ENCODE results near the gene SH3PXD2B.
"Not testable (repeated sequence)": the region's sequence is repeated elsewhere in the genome, so short reads cannot be mapped to it uniquely, and the experiment has no call there.

Gene SH3PXD2B

DNA sequence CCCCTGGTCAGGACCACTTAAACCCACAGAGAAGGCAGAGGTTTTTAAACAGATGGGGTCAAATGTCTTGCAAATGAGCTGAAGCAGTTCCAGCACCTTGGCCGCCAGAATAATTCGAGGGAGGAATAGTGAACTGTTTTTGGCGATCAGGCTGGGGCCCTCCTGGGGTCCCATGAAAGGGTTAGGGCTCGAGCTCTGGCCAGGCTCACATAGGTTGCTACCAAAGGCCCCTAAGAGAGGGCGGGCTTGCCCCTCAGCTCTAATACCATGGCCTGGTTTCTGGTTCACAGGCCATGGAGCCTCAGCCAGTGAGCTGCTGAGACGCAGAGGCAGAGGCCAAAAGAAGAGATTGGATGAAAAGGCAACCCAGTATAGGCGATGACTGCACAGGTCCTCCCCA, 96.0 kb downstream of the SH3PXD2B start:
- H3K4me3 Mint-ChIP-seq: no peak overlapping the region
- no peak overlapping the region for H3K27ac Mint-ChIP-seq
- no peaks in the 10 kb centered on the region for H3K36me3 Mint-ChIP-seq (ENCODE audit: low read depth)
- no peaks in the 10 kb centered on the region for H3K9me3 Mint-ChIP-seq
- H3K4me1 Mint-ChIP-seq (ENCODE audit: low read depth): peaks cover 5% of the 10 kb centered on the region
- H3K27me3 Mint-ChIP-seq (ENCODE audit: low read depth): no peaks in the 10 kb centered on the region

DNA sequence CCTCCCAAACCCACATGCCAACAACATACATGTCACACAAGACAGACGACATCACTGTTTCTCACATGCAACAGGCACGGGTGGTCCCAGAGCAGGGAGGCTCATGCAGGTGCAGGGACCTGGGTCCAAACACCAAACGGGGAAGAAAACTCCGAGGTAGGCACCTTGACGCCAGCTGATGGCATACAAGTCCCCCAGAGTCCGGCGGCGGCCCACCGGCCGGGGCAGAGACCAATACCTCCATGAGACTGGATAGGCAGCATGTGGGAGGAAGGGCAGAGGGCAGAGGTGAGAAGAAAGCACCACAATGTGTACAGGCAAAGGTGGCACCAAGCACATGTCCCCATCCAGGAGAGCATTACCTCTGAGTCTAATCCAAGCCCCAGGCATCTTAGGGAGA, 97.8 kb downstream of the SH3PXD2B start:
- no peaks in the 10 kb centered on the region for H3K27me3 Mint-ChIP-seq (ENCODE audit: low read depth)
- H3K4me1 Mint-ChIP-seq (ENCODE audit: low read depth): peaks cover 2% of the 10 kb centered on the region
- no peak overlapping the region for H3K27ac Mint-ChIP-seq
- H3K4me3 Mint-ChIP-seq: no peak overlapping the region
- no peaks in the 10 kb centered on the region for H3K9me3 Mint-ChIP-seq
- H3K36me3 Mint-ChIP-seq (ENCODE audit: low read depth): no peaks in the 10 kb centered on the region

DNA sequence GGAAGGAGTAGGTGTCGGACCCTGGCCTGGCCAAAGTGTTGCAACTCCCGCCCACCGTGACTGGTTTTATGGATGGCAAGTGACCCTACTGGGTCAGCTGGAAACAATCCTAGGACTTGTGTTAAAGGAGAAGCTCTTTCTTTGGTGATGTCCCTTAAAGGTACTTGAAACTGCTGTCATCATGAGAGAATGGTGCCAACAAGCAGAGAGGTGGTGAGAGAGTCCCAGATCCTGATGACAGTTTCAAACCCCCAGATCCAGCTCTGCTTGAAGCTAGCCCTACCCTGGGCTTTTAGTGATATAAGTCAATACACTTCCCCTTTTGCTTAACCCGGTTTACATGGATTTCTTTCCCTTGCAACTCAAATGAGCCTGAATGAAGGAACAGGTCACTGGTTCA, 98.3 kb downstream of the SH3PXD2B start:
- no peak overlapping the region for H3K4me3 Mint-ChIP-seq
- no peaks in the 10 kb centered on the region for H3K36me3 Mint-ChIP-seq (ENCODE audit: low read depth)
- no peaks in the 10 kb centered on the region for H3K9me3 Mint-ChIP-seq
- no peaks in the 10 kb centered on the region for H3K27me3 Mint-ChIP-seq (ENCODE audit: low read depth)
- no peaks in the 10 kb centered on the region for H3K4me1 Mint-ChIP-seq (ENCODE audit: low read depth)
- H3K27ac Mint-ChIP-seq: no peak overlapping the region

DNA sequence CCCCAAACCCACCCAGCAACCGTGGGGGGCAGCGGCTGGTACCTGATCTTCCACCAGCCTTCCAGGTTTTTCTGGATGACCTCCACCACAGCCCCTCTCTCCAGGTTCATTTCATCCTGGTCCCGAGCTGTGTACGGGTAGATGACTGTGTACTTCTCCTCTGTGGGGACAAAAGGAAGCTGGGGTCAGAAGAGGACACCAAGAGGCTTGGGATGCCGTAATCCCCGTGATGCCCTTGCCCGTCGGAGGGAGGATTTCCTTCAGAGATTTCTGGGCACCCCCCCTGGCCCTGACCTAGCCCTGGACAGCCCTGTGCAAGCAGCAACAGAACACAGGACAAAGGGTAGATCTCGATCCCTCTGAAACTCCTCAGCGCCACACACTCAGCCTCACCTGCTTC, 100.5 kb downstream of the SH3PXD2B start:
- Mint-ChIP-seq H3K27ac (no peak overlapping the region), H3K27me3 (ENCODE audit: low read depth) (no peaks in the 10 kb centered on the region), H3K4me1 (ENCODE audit: low read depth) (no peaks in the 10 kb centered on the region), H3K9me3 (no peaks in the 10 kb centered on the region), H3K36me3 (ENCODE audit: low read depth) (no peaks in the 10 kb centered on the region), H3K4me3 (no peak overlapping the region)

DNA sequence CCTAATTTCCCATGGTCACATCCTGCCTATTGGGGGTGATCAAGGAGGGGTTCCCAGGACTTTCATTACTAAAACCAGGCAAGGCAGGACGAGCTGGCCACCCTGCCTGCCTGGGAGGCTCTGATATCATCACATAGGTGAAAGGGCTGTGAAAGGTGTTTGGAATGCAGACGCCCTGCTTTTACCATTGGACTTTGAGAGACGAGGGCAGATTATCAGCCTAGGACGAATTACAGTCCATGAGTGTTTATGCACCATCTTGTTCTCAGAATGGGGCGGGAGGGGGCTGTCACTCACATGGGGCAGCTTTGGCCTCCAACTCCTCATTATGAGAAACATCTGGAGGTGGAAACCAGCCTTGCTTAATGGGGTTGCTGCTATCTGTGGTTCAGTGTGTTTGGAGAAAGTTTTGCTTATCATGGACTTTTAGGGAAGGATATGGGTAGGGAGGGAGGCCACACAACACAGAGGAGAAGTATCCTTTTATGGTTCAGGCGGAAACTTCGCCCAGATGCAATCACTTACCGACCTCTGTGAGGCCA, 101.0 kb downstream of the SH3PXD2B start:
- H3K36me3 Mint-ChIP-seq (ENCODE audit: low read depth): no peaks in the 10 kb centered on the region
- no peak overlapping the region for H3K27ac Mint-ChIP-seq
- H3K4me3 Mint-ChIP-seq: no peak overlapping the region
- H3K27me3 Mint-ChIP-seq (ENCODE audit: low read depth): no peaks in the 10 kb centered on the region
- H3K9me3 Mint-ChIP-seq: no peaks in the 10 kb centered on the region
- no peaks in the 10 kb centered on the region for H3K4me1 Mint-ChIP-seq (ENCODE audit: low read depth)

DNA sequence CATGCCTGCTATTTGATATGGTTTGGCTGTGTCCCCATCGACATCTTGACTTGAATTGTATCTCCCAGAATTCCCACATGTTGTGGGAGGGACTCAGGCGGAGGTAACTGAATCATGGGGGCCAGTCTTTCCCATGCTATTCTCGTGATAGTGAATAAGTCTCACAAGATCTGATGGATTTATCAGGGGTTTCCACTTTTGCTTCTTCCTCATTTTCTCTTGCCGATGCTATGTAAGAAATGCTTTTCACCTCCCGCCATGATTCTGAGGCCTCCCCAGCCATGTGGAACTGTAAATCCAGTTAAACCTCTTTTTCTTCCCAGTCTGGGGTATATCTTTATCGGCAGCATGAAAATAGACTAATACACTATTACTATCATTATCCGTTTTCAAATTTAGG, 101.8 kb downstream of the SH3PXD2B start:
- H3K9me3 Mint-ChIP-seq; H3K27me3 Mint-ChIP-seq (ENCODE audit: low read depth): not testable (repeated sequence)

DNA sequence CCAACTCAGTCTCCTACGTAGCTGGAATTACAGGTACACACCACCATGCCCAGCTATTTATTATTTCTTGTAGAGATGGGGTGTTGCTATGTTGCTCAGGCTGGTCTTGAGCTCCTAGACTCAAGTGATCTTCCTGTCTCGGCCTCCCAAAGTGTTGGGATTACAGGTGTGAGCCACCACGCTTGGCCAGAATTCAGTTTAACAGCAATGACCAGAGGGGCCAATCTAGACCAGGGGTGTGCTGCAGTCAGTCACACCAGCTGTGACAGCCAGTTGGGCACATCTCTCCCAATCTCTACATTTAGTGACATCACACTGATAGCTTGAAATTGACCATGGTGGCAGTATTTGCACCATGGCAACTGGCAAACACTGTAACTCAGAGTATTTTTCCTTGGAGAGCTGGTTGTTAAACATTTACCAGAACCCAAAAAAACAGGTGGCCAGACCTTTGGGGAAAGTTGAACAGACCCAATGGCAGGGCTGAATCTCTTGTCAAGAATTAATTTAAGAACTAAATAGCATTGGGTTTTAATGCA, 103.0 kb downstream of the SH3PXD2B start:
- no peaks in the 10 kb centered on the region for H3K36me3 Mint-ChIP-seq (ENCODE audit: low read depth)
- H3K27ac Mint-ChIP-seq: no peak overlapping the region
- H3K4me1 Mint-ChIP-seq (ENCODE audit: low read depth): no peaks in the 10 kb centered on the region
- no peaks in the 10 kb centered on the region for H3K9me3 Mint-ChIP-seq
- no peaks in the 10 kb centered on the region for H3K27me3 Mint-ChIP-seq (ENCODE audit: low read depth)
- no peak overlapping the region for H3K4me3 Mint-ChIP-seq

More for the DNA sequence above, 101.8 kb downstream of the SH3PXD2B start:
- not testable (repeated sequence) for H3K36me3 Mint-ChIP-seq (ENCODE audit: low read depth); H3K4me1 Mint-ChIP-seq (ENCODE audit: low read depth); H3K4me3 Mint-ChIP-seq; H3K27ac Mint-ChIP-seq

DNA sequence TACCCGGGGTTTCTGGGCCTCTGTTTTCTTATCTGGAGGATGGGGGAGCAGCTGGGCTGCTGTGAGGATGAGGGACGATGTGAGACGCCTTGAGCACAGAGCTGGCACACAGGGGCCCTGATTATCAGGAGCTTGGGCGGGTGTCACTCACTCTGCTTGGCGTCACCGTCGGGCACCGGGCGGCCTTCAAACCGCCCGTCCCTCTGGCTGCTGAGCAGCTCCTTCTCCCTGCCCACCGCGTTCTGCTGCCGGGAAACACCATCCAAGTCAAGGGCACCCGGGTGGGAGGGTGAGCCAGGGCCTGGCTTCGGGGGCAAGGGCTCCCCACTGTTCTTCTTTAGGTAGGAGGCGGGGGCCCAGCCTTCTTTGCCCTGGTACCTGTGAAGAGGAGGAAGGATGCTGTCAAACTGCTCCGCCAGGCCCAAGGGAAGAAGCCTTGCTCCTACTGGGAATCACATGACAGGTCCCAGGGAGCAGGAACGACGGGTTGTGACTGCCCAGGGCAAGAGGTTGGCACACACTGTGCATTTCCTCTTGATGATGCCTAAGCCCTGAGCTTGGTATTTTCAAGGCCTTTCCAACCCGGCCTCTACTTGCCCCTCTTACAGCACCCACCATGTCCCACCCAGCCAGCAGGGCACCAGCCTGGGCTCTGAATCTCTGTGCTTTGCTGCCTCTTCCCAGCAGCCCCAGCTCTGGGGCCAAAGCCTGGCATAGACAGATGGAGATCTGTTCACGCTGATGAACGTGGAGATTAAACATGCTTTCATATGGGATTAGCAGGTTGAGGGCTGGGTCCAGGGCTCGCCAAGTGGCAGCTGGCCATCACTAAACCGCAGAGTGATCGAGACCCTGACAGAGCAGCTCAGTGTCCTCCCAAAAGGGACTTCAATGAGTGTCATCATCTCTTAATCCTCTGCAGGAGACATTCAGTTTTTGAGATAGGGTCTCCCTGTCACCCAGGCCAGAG, 103.8 kb downstream of the SH3PXD2B start:
- Mint-ChIP-seq H3K4me1 (ENCODE audit: low read depth) (no peaks in the 10 kb centered on the region), H3K36me3 (ENCODE audit: low read depth) (no peaks in the 10 kb centered on the region), H3K4me3 (no peak overlapping the region), H3K27ac (no peak overlapping the region), H3K27me3 (ENCODE audit: low read depth) (no peaks in the 10 kb centered on the region), H3K9me3 (no peaks in the 10 kb centered on the region)

DNA sequence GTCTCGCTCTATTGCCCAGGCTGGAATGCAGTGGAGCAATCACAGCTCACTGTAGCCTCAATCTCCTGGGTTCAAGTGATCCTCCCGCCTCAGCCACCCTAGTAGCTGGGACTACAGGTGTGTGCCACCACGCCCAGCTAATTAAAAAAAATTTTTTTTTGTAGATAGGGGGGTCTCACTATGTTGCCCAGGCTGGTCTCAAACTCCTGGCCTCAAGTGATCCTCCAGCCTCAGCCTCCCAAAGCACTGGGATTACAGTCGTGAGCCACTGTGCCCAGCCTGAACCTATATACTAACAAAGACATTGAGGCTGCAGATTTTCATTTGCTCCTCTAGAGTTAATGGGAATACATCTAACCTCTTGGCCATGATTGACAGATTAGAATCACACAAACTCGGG, 105.6 kb downstream of the SH3PXD2B start:
- not testable (repeated sequence) for H3K4me1 Mint-ChIP-seq (ENCODE audit: low read depth); H3K36me3 Mint-ChIP-seq (ENCODE audit: low read depth); H3K4me3 Mint-ChIP-seq; H3K27ac Mint-ChIP-seq; H3K27me3 Mint-ChIP-seq (ENCODE audit: low read depth); H3K9me3 Mint-ChIP-seq

DNA sequence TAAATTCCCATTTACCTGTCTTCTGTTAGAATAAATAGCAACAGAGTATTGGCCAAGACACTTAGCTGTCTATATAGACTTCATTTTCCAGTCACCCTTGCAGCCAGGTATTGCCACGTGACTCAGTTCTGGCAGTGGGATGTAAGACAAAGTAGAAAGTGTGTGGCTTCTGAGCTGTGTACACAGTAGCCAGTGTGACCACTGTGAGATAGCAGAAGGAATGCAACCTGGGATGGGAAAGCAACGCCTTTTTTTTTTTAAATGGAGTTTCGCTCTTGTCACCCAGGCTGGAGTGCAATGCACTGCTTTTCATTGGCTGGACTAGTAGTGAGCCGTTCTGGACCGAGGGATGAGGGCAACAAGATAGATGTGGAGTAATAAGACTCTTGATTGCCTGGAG, 106.2 kb downstream of the SH3PXD2B start:
- H3K9me3 Mint-ChIP-seq: no peaks in the 10 kb centered on the region
- no peaks in the 10 kb centered on the region for H3K27me3 Mint-ChIP-seq (ENCODE audit: low read depth)
- no peaks in the 10 kb centered on the region for H3K36me3 Mint-ChIP-seq (ENCODE audit: low read depth)
- H3K4me1 Mint-ChIP-seq (ENCODE audit: low read depth): no peaks in the 10 kb centered on the region
- no peak overlapping the region for H3K4me3 Mint-ChIP-seq
- no peak overlapping the region for H3K27ac Mint-ChIP-seq

DNA sequence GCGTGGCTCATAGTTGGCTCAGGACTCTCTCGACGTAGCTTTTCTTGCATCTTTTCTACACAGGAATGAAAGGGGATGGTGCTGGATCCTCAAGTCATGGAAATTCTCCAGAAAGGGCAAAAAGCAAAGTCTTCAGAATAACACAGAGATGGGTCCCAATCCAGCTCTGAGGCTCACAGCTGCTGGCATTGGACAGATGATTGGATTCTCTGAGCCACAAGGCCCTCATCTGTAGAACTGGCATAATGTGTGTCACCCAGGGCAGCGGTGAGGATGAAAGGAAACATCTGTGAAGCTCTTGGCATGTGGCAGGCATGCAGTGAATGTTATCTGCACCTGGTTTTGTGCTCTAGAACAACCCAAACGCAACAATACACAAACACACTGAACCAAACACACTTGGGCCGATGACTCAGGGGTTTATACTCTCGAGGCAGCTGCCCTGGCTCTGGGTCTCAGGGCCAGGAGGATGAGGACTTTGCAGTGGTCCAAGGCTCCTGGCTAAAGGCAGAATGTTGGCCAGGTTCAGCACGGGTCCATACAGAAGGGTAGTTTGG, 106.8 kb downstream of the SH3PXD2B start:
- H3K4me3 Mint-ChIP-seq: no peak overlapping the region
- H3K4me1 Mint-ChIP-seq (ENCODE audit: low read depth): no peaks in the 10 kb centered on the region
- H3K27ac Mint-ChIP-seq: no peak overlapping the region
- no peaks in the 10 kb centered on the region for H3K9me3 Mint-ChIP-seq
- H3K36me3 Mint-ChIP-seq (ENCODE audit: low read depth): no peaks in the 10 kb centered on the region
- no peaks in the 10 kb centered on the region for H3K27me3 Mint-ChIP-seq (ENCODE audit: low read depth)

DNA sequence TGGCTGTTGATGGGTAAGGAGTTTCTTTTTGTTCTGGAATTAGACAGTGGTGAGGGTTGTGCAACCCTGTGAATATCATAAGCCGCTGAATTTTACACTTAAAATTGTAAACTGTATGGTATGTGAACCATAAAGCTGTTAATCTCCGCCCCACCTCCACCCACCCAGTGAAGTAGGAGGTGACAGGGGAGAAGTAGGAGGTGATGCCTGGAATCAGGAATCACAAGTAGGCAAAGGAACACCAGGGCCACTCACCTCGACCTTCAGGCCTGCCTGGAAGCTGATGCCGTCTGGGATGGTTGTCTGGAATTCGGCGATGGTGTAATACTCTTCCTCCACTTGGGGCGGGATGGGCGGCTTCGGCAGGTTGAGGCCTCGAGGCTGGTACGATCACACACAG, 108.4 kb downstream of the SH3PXD2B start:
- Mint-ChIP-seq H3K27ac (no peak overlapping the region), H3K4me3 (no peak overlapping the region), H3K36me3 (ENCODE audit: low read depth) (no peaks in the 10 kb centered on the region), H3K9me3 (no peaks in the 10 kb centered on the region), H3K4me1 (ENCODE audit: low read depth) (no peaks in the 10 kb centered on the region), H3K27me3 (ENCODE audit: low read depth) (no peaks in the 10 kb centered on the region)

DNA sequence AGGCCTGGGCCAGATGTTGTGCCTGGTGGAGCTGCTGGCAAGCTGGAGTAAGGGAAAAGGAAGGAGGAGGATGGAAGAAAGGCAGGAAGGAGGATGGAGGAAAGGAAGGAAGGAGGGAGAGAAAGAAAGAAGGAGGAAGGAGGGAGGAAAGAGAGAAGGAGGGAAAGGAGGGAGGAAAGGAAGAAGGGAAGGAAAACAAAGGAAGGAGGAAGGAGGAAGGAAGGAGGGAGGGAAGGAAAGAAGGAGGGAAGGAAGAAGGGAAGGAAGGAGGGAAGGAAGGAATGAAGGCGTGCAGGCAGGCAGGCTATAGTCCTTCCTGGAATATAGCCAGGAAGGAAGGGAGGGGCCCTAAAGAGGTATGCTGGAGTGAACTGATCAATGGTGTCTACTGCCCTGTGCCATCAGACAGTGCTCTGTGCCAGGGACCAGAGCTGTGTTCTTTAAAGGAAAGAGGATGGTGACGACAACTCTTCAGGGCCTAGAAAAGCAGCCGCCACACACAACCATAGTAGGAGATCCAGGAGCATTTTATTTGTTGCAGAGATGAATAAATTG, 109.4 kb downstream of the SH3PXD2B start:
- no peaks in the 10 kb centered on the region for H3K9me3 Mint-ChIP-seq
- H3K27ac Mint-ChIP-seq: no peak overlapping the region
- H3K4me1 Mint-ChIP-seq (ENCODE audit: low read depth): no peaks in the 10 kb centered on the region
- no peak overlapping the region for H3K4me3 Mint-ChIP-seq
- H3K36me3 Mint-ChIP-seq (ENCODE audit: low read depth): no peaks in the 10 kb centered on the region
- H3K27me3 Mint-ChIP-seq (ENCODE audit: low read depth): no peaks in the 10 kb centered on the region

DNA sequence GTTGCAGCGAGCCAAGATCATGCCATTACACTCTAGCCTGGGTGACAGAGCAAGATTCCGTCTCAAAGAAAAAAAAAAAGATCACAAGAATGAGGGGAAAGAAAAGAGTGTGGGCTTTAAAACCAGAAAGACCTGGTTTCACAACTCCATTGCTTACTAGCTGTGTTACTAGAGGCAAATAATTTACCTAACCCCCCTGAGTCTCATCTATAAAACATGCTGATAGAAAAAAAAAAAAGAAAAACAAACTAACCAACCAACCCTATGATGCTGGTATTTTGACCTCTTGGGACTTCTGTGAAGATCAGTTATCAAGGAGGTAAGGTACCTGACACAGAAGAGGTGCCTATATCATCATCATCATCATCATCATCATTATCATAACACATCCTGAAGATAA, 110.6 kb downstream of the SH3PXD2B start:
- H3K4me1 Mint-ChIP-seq (ENCODE audit: low read depth): no peaks in the 10 kb centered on the region
- no peaks in the 10 kb centered on the region for H3K9me3 Mint-ChIP-seq
- no peaks in the 10 kb centered on the region for H3K36me3 Mint-ChIP-seq (ENCODE audit: low read depth)
- no peaks in the 10 kb centered on the region for H3K27me3 Mint-ChIP-seq (ENCODE audit: low read depth)
- H3K27ac Mint-ChIP-seq: no peak overlapping the region
- no peak overlapping the region for H3K4me3 Mint-ChIP-seq

DNA sequence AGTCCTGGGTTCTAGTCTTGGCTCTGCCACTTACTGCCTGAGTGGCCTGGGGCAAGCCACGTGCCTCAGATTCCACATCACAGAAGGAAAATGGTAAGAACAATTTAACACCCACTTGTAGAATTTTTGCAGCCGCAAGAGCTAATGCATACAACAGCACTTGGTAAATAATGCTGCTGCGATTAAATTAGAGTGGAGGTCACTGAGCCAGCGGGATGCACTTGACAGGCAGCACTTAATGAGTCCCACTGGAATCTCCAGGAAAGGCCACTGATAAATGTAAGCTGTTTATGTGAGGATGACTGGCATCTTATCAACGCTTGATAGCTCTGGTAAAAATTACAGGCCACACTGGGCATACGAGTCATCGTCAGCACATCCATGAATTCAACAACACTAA, 111.4 kb downstream of the SH3PXD2B start:
- Mint-ChIP-seq H3K27ac (no peak overlapping the region), H3K4me3 (no peak overlapping the region), H3K4me1 (ENCODE audit: low read depth) (no peaks in the 10 kb centered on the region), H3K9me3 (no peaks in the 10 kb centered on the region), H3K36me3 (ENCODE audit: low read depth) (no peaks in the 10 kb centered on the region), H3K27me3 (ENCODE audit: low read depth) (no peaks in the 10 kb centered on the region)

Measured in T-helper 1 cell treated with Interleukin-12 subunit alpha and Interleukin-12 subunit beta and Interleukin-4 antibody, amounts not matched to agents 30 μg/mL and 1 μg/mL, for 36 hours (primary cell).